ENCODE data around the gene KLHDC8A.
"Not testable (repeated sequence)": the region's sequence is repeated elsewhere in the genome, so short reads cannot be mapped to it uniquely, and the experiment has no call there.

- not testable (repeated sequence) for TF ChIP-seq CTCF (IDR thresholded peaks at IDR 0.05 in 4 of 5, conservative IDR thresholded peaks at IDR 0.05 in 1 of 5); POLR2A (IDR thresholded peaks at IDR 0.05)
These were observed 26.3 kb upstream of the KLHDC8A start for GRCh38 chr1:205382990-205383389.

Measured in gastrocnemius medialis (tissue), 4 donors.